Measurements from ENCODE around the gene DPH3. TPM values are rescaled to one million over a fixed set of nuclear protein-coding genes. Genes with fewer than 3 reads are reported as not detected.

Gene DPH3
- polyA plus RNA-seq, 1 donor (not counting 4 experiments of a cell fraction or from before 2014, with no cell fraction given): 36.7 TPM

- H3K79me2 ChIP-seq (ENCODE audit: control insufficient read depth, insufficient read depth, low read length): no peaks in the 10 kb centered on the region
- no peak for FAIRE-seq
- no peaks in the 10 kb centered on the region for H3K9me1 ChIP-seq (ENCODE audit: control insufficient read depth, extremely low read depth, insufficient read depth, low read length)
Measured at GRCh38 chr3:16300307-16300706, 35.6 kb upstream of the DPH3 start.

GRCh38 chr3:16299746-16300145 lies 35.0 kb upstream of the DPH3 start:
- no peaks in the 10 kb centered on the region for H3K79me2 ChIP-seq (ENCODE audit: control insufficient read depth, insufficient read depth, low read length)
- H2AFZ ChIP-seq (ENCODE audit: control insufficient read depth, low read length): no peak overlapping the region
- H3K4me1 ChIP-seq (ENCODE audit: control insufficient read depth, extremely low read depth, insufficient read depth, low read length): no peaks in the 10 kb centered on the region
- no peak for DNase-seq (ENCODE audit: low read depth, low spot score)
- no peak overlapping the region for H3K4me3 ChIP-seq (ENCODE audit: control insufficient read depth in 2 of 3, extremely low read depth in 1 of 3, insufficient read depth in 2 of 3, low read depth in 1 of 3, low read length in 3 of 3)
- H3K27ac ChIP-seq (ENCODE audit: control insufficient read depth, insufficient read depth, low read length): no peak overlapping the region
- H3K9me1 ChIP-seq (ENCODE audit: control insufficient read depth, extremely low read depth, insufficient read depth, low read length): no peaks in the 10 kb centered on the region
- H3K27me3 ChIP-seq (ENCODE audit: control insufficient read depth, extremely low read depth, insufficient read depth, low read length): no peaks in the 10 kb centered on the region
- H3K4me2 ChIP-seq (ENCODE audit: control insufficient read depth, extremely low read depth, insufficient read depth, low read depth, low read length): no peak overlapping the region
- FAIRE-seq: no peak
- no peak overlapping the region for H3K9ac ChIP-seq (ENCODE audit: control insufficient read depth, extremely low read depth, insufficient read depth, low read length)
- dilution Hi-C loops (cut with MboI; ENCODE audit: extremely low pct_ligation_motif_present, low sequenced_read_pairs): no loop called here
- no peaks in the 10 kb centered on the region for H4K20me1 ChIP-seq (ENCODE audit: control insufficient read depth, extremely low read depth, insufficient read depth, low read length)
- TF ChIP-seq EZH2 (IDR thresholded peaks at IDR 0.05; ENCODE audit: low read length): no peak
- TF ChIP-seq, protein P1, sequence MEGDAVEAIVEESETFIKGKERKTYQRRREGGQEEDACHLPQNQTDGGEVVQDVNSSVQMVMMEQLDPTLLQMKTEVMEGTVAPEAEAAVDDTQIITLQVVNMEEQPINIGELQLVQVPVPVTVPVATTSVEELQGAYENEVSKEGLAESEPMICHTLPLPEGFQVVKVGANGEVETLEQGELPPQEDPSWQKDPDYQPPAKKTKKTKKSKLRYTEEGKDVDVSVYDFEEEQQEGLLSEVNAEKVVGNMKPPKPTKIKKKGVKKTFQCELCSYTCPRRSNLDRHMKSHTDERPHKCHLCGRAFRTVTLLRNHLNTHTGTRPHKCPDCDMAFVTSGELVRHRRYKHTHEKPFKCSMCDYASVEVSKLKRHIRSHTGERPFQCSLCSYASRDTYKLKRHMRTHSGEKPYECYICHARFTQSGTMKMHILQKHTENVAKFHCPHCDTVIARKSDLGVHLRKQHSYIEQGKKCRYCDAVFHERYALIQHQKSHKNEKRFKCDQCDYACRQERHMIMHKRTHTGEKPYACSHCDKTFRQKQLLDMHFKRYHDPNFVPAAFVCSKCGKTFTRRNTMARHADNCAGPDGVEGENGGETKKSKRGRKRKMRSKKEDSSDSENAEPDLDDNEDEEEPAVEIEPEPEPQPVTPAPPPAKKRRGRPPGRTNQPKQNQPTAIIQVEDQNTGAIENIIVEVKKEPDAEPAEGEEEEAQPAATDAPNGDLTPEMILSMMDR (optimal IDR thresholded peaks at IDR 0.05 in 1 of 3, IDR thresholded peaks at IDR 0.05 in 1 of 3, conservative IDR thresholded peaks at IDR 0.05 in 1 of 3; ENCODE audit: extremely low read depth in 1 of 3, insufficient read depth in 2 of 3, low read length in 3 of 3): no peak
- H3K36me3 ChIP-seq (ENCODE audit: control insufficient read depth in 2 of 2, extremely low read depth in 1 of 2, insufficient read depth in 2 of 2, low read length in 2 of 2): peaks cover 11 to 24% of the 10 kb centered on the region in 2 experiments
- H3K9me3 ChIP-seq (ENCODE audit: control insufficient read depth, low read depth, low read length): no peaks in the 10 kb centered on the region

More at GRCh38 chr3:16300307-16300706, 35.6 kb upstream of the DPH3 start:
- dilution Hi-C loops (cut with MboI; ENCODE audit: extremely low pct_ligation_motif_present, low sequenced_read_pairs): no loop called here
- no peak overlapping the region for H3K9ac ChIP-seq (ENCODE audit: control insufficient read depth, extremely low read depth, insufficient read depth, low read length)
- no peaks in the 10 kb centered on the region for H3K4me1 ChIP-seq (ENCODE audit: control insufficient read depth, extremely low read depth, insufficient read depth, low read length)
- DNase-seq (ENCODE audit: low read depth, low spot score): no peak
- no peak overlapping the region for H3K4me3 ChIP-seq (ENCODE audit: control insufficient read depth in 2 of 3, extremely low read depth in 1 of 3, insufficient read depth in 2 of 3, low read depth in 1 of 3, low read length in 3 of 3)
- H3K27me3 ChIP-seq (ENCODE audit: control insufficient read depth, extremely low read depth, insufficient read depth, low read length): no peaks in the 10 kb centered on the region
- H4K20me1 ChIP-seq (ENCODE audit: control insufficient read depth, extremely low read depth, insufficient read depth, low read length): no peaks in the 10 kb centered on the region
- H3K4me2 ChIP-seq (ENCODE audit: control insufficient read depth, extremely low read depth, insufficient read depth, low read depth, low read length): no peak overlapping the region
- H3K9me3 ChIP-seq (ENCODE audit: control insufficient read depth, low read depth, low read length): no peaks in the 10 kb centered on the region
- H3K36me3 ChIP-seq (ENCODE audit: control insufficient read depth in 2 of 2, extremely low read depth in 1 of 2, insufficient read depth in 2 of 2, low read length in 2 of 2): peaks cover 13 to 24% of the 10 kb centered on the region in 2 experiments
- no peak overlapping the region for H3K27ac ChIP-seq (ENCODE audit: control insufficient read depth, insufficient read depth, low read length)
- TF ChIP-seq EZH2 (IDR thresholded peaks at IDR 0.05; ENCODE audit: low read length): no peak
- TF ChIP-seq, protein P1 (optimal IDR thresholded peaks at IDR 0.05 in 1 of 3, IDR thresholded peaks at IDR 0.05 in 1 of 3, conservative IDR thresholded peaks at IDR 0.05 in 1 of 3; ENCODE audit: extremely low read depth in 1 of 3, insufficient read depth in 2 of 3, low read length in 3 of 3): no peak
- no peak overlapping the region for H2AFZ ChIP-seq (ENCODE audit: control insufficient read depth, low read length)
